Stimulated activated naive CD8-positive, alpha-beta T cell treated with anti-CD3 and anti-CD28 coated beads, Interleukin-15, Interleukin-2, amounts not matched to agents 100 U/mL and 50 U/mL, for 24 hours (primary cell): ENCODE measurements around the gene SLC14A1.
A peak's percentile ranks its signal among the peaks of the same experiment; 100 is the strongest.

ENCODE experiments used
- ATAC-seq: fragments of 150-1000 bp; cut with Tn5 transposase; one replicate; pipeline ENCODE4 v1.10.0; 2021
- DNase-seq: peaks from one replicate; pipeline ENCODE4 v3.0.0; 2021

Gene SLC14A1

DNA sequence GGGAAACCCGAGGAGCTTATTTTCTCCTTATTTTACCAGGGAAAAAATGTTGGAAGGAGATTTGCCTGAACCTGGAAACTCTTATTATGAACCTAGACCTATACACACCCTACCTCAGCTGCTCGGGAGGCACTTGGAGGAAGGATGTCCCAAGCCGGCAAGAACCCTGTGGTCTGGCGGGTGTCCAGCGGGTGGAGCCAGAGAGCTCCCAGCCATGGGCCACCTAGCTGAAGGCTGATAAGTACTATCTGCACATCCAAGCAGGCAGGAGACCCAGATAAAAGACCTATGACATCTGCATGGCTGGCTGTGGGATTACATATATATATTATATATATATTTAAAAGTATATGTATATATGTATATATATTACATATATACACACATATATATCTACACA lies 1.1 kb upstream of the SLC14A1 start:
- peak; percentile 88 for ATAC-seq
- peak; percentile 85 for DNase-seq

DNA sequence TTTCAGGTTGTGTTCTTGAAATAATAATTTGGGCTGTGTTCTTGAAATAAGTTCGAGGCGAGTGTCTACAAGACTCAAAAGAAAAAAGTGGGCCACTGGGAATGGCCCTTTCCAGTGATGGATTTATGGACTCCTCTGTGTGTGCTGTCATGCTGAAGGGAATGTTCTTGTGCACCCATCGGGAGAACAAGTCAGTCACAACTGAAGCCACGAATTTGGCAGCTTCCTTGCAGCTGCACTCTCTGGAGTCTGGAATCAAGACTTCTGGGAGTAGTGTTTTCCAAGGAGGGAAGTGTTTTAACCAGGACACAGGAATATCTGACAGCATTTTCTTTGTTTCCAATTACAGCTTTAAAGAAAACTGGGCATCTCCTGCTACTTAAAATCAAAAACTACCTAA lies 620 bp downstream of the SLC14A1 start:
- ATAC-seq, result no peak
- DNase-seq, result no peak

- ATAC-seq, result no peak
- no peak for DNase-seq
Observed at GRCh38 chr18:45725336-45725735, 1.4 kb downstream of the SLC14A1 start.

DNA sequence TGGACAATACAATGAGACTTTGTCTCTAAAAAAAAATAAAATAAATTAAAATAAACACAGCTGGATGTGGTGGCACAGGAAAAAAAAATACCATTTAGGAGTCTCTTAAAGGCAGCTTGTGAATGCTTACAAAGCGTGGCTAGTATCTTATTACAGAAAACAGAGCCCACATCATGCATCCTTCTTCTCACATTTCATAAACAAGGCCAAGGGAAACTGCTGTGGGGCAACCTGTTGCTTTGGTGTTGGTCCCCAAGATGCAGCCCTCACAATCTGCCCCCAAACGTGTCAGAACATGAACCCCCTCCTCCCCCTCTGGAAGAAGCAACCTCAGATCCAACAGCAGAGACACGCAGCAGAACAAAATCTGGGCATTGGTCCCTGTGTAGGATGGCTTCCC lies 2.6 kb downstream of the SLC14A1 start:
- no peak for DNase-seq
- no peak for ATAC-seq

- ATAC-seq, result no peak
- DNase-seq, result no peak
Observed at GRCh38 chr18:45727068-45727467, 3.1 kb downstream of the SLC14A1 start.

DNA sequence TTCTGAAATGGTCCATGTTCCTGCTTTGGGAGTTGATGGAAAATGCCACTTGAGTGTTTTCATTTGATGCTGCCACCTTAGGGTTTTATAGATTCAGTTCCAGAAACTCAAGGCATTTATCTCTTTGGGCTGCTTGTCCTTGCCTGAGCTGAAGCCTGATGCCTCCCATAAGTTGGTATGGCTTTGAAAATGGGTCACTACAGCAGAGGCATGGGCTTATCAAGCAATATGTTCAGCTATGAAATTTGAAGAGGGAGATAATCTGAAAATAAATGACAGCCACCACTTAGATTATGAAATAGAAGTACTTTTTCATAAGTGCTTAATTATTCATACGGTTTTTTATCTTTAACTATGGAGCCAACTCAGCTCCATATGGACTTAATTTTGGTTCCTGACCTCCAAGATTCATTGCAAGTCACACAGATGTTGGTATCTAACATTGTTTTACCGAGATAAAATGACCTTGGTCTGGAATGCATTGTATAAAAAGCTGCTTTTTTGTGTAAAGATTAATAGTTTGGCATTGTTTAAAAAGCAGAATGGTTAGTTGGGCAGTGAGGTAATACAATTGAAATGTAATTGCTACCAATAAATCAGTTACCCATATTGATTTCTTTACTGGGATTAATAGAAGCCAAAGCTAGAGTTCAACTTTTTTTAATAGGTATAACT lies 4.5 kb downstream of the SLC14A1 start:
- DNase-seq (no peak), ATAC-seq (no peak)

- DNase-seq (no peak), ATAC-seq (no peak)
Observed at GRCh38 chr18:45730832-45731575, 7.0 kb downstream of the SLC14A1 start.

DNA sequence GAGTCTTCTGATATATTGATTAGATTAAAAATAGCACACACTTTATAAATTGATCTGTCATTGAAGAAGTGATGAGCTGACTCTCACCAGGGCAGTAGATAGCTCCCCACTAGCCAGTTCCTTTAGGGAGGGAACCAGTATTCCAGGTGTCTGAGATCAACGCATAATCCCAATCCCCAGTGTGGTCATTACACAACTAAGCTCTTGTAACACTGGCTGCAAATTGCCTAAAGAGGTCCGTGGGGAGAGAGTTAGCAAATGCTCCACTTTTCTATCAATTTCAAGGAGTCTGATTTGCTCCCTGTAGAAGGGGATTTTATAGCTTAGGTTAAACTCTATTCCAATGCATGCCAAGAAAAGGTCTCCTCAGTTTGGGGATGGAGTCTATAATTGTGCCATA lies 7.7 kb downstream of the SLC14A1 start:
- DNase-seq (no peak), ATAC-seq (no peak)

DNA sequence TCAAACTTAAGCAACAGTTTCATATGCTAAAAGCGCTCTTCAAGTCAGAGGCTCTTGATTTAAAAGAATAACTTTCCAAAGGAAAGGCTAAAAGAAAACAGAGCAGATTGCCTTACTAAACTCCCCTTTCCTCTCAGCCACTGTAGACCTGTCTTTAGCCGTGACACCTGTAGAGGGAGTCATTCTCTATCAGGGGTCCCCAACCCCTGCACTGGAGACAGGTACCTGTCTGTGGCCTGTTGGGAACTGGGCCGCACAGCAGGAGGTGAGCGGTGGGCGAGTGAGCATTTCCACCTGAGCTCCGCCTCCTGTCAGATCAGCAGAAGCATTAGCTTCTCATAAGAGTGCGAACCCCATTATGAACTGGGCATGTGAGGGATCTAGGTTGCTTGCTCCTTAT lies 9.6 kb downstream of the SLC14A1 start:
- DNase-seq (no peak), ATAC-seq (no peak)

DNA sequence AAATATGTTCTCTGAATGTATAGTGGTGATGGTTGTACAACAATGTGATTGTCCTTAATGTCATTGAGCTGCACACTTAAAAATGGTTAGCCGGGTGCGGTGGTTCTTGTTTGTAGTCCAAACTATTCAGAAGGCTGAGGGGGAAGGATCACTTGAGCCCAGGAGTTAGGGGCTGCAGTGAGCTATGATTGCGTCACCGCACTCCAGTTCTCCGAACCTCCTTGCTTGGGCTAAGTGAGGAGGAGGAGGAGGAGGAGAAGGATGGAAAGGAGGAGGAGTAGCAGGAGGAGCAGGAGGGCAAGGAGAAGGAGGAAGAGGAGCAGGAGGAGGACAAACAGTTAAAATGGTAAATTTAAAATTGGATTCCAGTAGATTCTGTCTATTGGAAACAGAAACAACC lies 10.5 kb downstream of the SLC14A1 start:
- ATAC-seq (no peak), DNase-seq (no peak)

GRCh38 chr18:45734944-45735343 lies 11.0 kb downstream of the SLC14A1 start:
- no peak for DNase-seq
- no peak for ATAC-seq

GRCh38 chr18:45738660-45739059 lies 14.7 kb downstream of the SLC14A1 start:
- ATAC-seq, result no peak
- DNase-seq, result no peak

DNA sequence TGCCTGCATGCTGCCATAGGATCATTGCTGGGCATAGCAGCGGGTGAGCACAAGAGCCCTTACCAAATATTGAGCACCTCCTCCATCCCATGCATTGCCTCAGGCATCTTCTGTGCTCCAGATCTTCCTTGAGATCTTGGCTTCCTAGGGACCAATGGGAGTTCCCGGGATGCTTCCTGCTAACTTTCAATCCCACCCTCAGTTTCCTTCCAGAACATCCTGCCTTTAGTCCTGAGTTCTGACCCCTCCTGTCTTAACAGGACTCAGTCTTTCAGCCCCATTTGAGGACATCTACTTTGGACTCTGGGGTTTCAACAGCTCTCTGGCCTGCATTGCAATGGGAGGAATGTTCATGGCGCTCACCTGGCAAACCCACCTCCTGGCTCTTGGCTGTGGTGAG lies 15.3 kb downstream of the SLC14A1 start:
- ATAC-seq (no peak), DNase-seq (no peak)

DNA sequence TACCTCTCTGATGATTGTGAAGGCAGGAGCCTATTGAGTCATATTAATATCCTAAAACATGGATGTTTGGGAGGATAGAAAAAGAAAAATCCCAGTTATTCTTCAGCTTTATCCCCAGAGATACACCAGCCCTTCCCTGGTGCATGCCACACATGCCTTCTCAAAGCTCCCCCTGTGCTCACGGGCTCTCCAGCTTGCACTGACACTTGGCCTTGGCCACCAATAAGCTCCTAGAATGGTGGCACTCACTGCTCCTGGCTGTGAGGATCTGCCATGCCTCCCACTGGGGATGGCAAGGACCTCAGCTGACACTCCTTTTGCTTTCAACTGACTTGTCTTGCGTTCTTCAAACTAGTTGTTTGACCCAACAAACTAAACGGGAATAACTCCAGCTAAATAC lies 15.9 kb downstream of the SLC14A1 start:
- ATAC-seq, result no peak
- DNase-seq, result no peak

- no peak for DNase-seq
- ATAC-seq, result no peak
Observed at GRCh38 chr18:45741056-45741455, 17.1 kb downstream of the SLC14A1 start.

DNA sequence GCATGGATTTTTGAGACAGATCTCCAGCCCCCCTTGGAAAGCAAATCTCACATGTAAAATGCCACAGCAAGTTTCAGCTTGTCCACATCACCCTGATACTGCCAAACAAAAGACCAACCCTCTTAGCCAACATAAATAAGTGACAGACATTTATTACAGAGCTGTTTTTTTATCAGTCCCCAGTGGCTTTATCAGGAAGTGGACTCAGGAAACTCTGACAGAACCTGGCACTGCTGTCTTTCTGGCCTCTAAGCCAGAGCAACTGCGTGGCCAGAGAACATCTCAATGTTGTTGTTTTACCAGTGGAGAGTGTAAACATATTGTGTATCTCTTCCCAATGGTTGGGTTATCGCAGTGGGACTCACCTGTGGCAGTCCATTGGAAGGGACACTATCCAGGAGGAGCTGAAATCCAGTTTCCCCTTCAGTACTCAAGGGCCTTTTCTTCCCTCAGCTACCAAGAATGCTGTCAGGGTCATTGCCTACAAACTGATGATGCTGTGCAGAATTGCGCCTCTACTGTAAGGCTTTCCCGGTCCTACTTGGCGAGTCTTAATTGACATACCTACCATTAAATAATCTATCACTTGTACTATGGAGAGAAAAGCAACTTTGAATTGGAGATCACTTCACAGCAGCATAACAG lies 22.0 kb downstream of the SLC14A1 start:
- DNase-seq (no peak), ATAC-seq (no peak)

DNA sequence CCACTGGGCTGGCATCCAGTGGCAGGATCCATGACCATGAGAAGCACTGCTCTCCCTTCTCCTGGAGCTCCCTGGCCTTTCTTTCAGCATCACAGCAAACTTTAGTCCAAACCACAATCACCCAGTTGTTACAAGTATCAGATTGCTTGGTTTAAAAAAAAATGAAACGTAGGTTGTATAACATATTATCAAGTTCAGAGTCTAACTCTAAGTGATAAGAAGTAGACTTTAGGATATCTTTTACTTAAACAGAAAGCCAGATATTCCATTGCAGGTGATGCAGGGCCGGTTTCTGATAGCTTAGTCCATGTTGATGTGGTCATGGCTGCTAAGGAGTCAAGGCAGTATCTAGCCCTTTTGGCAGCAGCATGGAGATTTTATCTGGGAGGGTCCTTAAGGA lies 24.5 kb downstream of the SLC14A1 start:
- no peak for DNase-seq

GRCh38 chr18:45749918-45750689 lies 26.1 kb downstream of the SLC14A1 start:
- no peak for DNase-seq
- ATAC-seq, result no peak

More for the DNA sequence above, 24.5 kb downstream of the SLC14A1 start:
- ATAC-seq, result no peak

DNA sequence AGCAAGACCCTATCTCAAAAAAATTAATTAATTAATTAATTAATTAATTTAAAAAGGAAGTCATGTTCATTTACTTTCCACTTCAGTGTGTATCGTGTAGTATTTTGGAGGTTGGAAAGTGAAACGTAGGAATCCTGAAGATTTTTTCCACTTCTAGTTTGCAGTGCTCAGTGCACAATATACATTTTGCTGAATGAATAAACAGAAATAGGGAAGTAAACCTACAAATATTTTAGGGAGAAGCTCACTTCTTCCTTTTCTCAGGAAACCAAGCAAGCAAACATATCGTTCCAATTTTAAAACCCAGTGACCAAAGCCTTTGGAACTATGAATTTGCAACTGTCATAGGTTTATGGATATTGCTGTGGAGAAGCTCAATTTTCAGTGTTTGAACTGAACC lies 27.8 kb downstream of the SLC14A1 start:
- DNase-seq, result no peak
- ATAC-seq, result no peak

DNA sequence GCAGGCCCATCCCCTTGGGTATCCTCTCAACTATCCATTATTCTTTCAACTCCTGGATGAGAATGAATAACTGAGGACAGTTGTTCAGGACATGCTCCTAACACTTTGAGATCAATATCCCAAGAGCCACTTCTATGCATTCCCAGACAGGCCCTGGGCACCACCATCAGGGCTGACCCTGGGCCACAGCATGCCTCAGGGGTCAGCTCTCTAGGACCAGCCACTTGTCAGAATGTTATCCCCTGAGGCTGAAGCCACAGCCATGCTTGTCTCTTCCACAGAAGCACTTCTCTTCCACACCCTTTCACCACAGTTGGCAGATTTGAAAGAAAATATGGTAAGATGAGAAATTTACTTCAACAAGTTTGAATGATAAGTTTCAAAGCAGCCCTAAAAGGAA lies 28.7 kb downstream of the SLC14A1 start:
- ATAC-seq (no peak), DNase-seq (no peak)

DNA sequence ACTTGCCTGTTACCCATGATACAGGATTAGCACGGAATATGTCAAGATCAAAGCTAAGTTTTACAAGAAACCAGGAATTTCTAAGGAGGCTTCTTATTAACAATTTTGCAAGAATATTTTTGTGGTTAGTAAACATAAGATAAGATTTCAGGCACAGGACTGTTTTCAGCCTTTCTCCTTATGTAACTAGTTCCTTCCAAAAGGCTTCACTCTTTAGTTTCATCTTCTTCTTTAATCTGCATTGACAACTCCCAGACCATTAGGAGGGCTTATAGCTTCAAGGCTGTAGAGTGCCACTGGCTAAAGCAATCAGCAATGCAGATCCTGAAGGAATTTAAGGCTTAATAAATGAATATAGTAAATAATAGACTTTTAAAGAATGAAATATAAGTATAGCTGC lies 29.3 kb downstream of the SLC14A1 start:
- DNase-seq, result no peak
- ATAC-seq, result no peak

- no peak for DNase-seq
Observed at GRCh38 chr18:45755934-45756333, 32.0 kb downstream of the SLC14A1 start.

GRCh38 chr18:45757005-45757404 lies 33.0 kb downstream of the SLC14A1 start:
- DNase-seq, result no peak
- no peak for ATAC-seq

More at GRCh38 chr18:45755934-45756333, 32.0 kb downstream of the SLC14A1 start:
- ATAC-seq, result no peak
